H1 (cell line): ENCODE results near the gene DYNC1I2.

Source experiments
- CREB1 ChIP-seq: IDR thresholded peaks from 2 replicates; pipeline ENCODE4 v1.6.1; 2012; ENCODE audit warnings: inconsistent platforms
- EP300 ChIP-seq, 2 experiments: IDR thresholded peaks; 1 replicate in 1 of 2; 2 replicates in 1 of 2; pipeline ENCODE4 v1.6.1; 2011 to 2012; ENCODE audit warnings: low read depth in 2 of 2, low read length in 2 of 2, mild to moderate bottlenecking in 2 of 2, borderline replicate concordance in 1 of 2, inconsistent platforms in 1 of 2, moderate library complexity in 1 of 2
- KDM5A ChIP-seq: fragments of 200-600 bp; IDR thresholded peaks from 2 replicates; pipeline ENCODE4 v1.7.1; 2012; ENCODE audit warnings: mild to moderate bottlenecking, low read length, inconsistent platforms, mixed read lengths
- POLR2A ChIP-seq, 2 experiments: IDR thresholded peaks; 1 replicate in 1 of 2; 2 replicates in 1 of 2; pipeline ENCODE4 v1.6.1; 2011; ENCODE audit warnings: low read depth in 2 of 2, low read length in 2 of 2, mild to moderate bottlenecking in 2 of 2; ENCODE audit errors: control extremely low read depth in 1 of 2
- POLR2AphosphoS5 ChIP-seq: IDR thresholded peaks from 2 replicates; pipeline ENCODE4 v1.6.1; 2011; ENCODE audit warnings: low read depth, low read length
- RAD21 ChIP-seq, 2 experiments: IDR thresholded peaks in 1 of 2; conservative IDR thresholded peaks in 1 of 2; 2 replicates each; pipeline ENCODE4 v1.6.1; 2011; ENCODE audit warnings: low read depth in 2 of 2, low read length in 2 of 2, improper control_type of control experiment in 1 of 2, inconsistent platforms in 1 of 2, mild to moderate bottlenecking in 1 of 2, moderate library complexity in 1 of 2
- SRF ChIP-seq: IDR thresholded peaks from 2 replicates; pipeline ENCODE4 v1.6.1; 2011; ENCODE audit warnings: mild to moderate bottlenecking, low read depth, low read length, moderate library complexity
- TAF1 ChIP-seq: IDR thresholded peaks from 2 replicates; pipeline ENCODE4 v1.6.1; 2011; ENCODE audit warnings: mild to moderate bottlenecking, low read depth, low read length
- YY1 ChIP-seq: IDR thresholded peaks from 2 replicates; pipeline ENCODE4 v1.6.1; 2011; ENCODE audit warnings: low read depth, mild to moderate bottlenecking, low read length
- TF ChIP-seq, protein P1 (sequence below), 3 experiments: IDR thresholded peaks; 1 replicate in 2 of 3; 2 replicates in 1 of 3; pipeline versions ENCODE4 v1.5.1 to v1.6.1; 2011; ENCODE audit warnings: low read length in 3 of 3, mild to moderate bottlenecking in 3 of 3, inconsistent platforms in 2 of 3, low read depth in 1 of 3, moderate library complexity in 1 of 3; ENCODE audit not compliant: insufficient read depth in 1 of 3; ENCODE audit errors: control extremely low read depth in 1 of 3
- TF ChIP-seq, protein P2 (sequence below): IDR thresholded peaks from 2 replicates; pipeline ENCODE4 v1.6.1; 2012; ENCODE audit warnings: low read length, inconsistent platforms
- TF ChIP-seq, protein P3 (sequence below): IDR thresholded peaks from 2 replicates; pipeline ENCODE4 v1.6.1; 2012; ENCODE audit warnings: inconsistent platforms

DNA sequence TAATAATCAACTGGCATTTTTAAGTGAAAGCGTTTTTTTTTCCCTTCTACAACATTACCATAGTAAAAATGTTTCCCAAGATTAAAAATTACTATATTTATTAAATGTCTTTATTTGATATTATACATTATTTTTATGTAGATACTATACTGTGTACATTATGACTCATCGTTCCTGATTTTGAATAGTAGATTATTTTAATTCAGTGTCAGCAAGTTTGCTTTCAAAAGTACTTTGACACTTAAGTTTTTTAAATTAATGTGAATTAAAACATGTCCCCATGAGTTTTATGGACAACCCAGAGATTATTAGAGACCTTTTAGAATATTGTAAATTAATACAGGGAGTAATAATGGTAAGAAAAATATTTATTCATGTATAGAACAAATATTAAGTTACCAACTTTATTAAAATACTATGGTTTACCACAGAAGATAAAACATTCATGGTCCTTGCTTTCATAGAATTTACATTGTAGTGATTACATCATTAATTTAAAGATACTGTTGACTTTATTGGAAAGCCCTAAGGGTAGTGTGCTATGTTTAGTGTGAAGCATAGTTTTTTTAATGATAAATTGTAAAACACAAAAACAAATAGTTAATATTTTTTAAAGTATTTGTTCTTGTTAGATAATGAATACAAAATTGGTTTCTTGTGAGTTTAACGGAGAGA is 21.9 kb downstream of the DYNC1I2 start:
- TF ChIP-seq, protein P1, sequence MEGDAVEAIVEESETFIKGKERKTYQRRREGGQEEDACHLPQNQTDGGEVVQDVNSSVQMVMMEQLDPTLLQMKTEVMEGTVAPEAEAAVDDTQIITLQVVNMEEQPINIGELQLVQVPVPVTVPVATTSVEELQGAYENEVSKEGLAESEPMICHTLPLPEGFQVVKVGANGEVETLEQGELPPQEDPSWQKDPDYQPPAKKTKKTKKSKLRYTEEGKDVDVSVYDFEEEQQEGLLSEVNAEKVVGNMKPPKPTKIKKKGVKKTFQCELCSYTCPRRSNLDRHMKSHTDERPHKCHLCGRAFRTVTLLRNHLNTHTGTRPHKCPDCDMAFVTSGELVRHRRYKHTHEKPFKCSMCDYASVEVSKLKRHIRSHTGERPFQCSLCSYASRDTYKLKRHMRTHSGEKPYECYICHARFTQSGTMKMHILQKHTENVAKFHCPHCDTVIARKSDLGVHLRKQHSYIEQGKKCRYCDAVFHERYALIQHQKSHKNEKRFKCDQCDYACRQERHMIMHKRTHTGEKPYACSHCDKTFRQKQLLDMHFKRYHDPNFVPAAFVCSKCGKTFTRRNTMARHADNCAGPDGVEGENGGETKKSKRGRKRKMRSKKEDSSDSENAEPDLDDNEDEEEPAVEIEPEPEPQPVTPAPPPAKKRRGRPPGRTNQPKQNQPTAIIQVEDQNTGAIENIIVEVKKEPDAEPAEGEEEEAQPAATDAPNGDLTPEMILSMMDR (IDR thresholded peaks at IDR 0.05; ENCODE audit: control extremely low read depth in 1 of 3, insufficient read depth in 1 of 3, low read depth in 1 of 3, low read length in 3 of 3) = no peak
- TF ChIP-seq TAF1 (no peak), SRF (no peak), KDM5A (no peak), RAD21 (IDR thresholded peaks at IDR 0.05 in 1 of 2, conservative IDR thresholded peaks at IDR 0.05 in 1 of 2; ENCODE audit: low read depth in 2 of 2, low read length in 2 of 2) (no peak), CREB1 (no peak), POLR2AphosphoS5 (no peak), YY1 (no peak), EP300 (IDR thresholded peaks at IDR 0.05; ENCODE audit: borderline replicate concordance in 1 of 2, low read depth in 2 of 2, low read length in 2 of 2) (no peak), POLR2A (IDR thresholded peaks at IDR 0.05; ENCODE audit: control extremely low read depth in 1 of 2, low read depth in 2 of 2, low read length in 2 of 2) (no peak)
- TF ChIP-seq, protein P2, sequence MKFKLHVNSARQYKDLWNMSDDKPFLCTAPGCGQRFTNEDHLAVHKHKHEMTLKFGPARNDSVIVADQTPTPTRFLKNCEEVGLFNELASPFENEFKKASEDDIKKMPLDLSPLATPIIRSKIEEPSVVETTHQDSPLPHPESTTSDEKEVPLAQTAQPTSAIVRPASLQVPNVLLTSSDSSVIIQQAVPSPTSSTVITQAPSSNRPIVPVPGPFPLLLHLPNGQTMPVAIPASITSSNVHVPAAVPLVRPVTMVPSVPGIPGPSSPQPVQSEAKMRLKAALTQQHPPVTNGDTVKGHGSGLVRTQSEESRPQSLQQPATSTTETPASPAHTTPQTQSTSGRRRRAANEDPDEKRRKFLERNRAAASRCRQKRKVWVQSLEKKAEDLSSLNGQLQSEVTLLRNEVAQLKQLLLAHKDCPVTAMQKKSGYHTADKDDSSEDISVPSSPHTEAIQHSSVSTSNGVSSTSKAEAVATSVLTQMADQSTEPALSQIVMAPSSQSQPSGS = no peak
- TF ChIP-seq, protein P3, sequence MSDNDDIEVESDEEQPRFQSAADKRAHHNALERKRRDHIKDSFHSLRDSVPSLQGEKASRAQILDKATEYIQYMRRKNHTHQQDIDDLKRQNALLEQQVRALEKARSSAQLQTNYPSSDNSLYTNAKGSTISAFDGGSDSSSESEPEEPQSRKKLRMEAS = no peak
